Left colon (tissue), 2 donors: ENCODE results near the gene NDST1. TPM values are rescaled to one million over a fixed set of nuclear protein-coding genes. Genes with fewer than 3 reads are reported as not detected.

Experiments
- ATAC-seq: fragments of 200-7000 bp; cut with Tn5 transposase; one replicate; pipeline ENCODE4 v1.9.1; 2020; ENCODE audit warnings: mild to moderate bottlenecking, moderate library complexity
- DNase-seq, 2 donors: peaks; one replicate each; pipeline ENCODE4 v3.0.0-alpha.2; 2020
- intact Hi-C, 2 donors: fragments of 100-400 bp; cut with DNase I in 1 of 2; cut with micrococcal nuclease in 1 of 2; formaldehyde crosslinking; loops; one replicate each; pipeline versions ENCODE4 v1.11.2 to v1.14.0; 2022; cut with DNase I, micrococcal nuclease
- total RNA-seq, 2 donors: library from RNA; stranded (reverse); fragmentation: NEBNext Ultra II Directional; extraction: Animal tissue kit (Norgen Biotek cat#: 25700); gene quantifications; one replicate each; pipeline ENCODE4 v1.2.1, GENCODE V29; 2021
- donor health status: DM: no; HTN: no; CAD: no.
- donor health status: DM: yes; HTN: yes; CAD: no.

The NDST1 gene
- total RNA-seq, 2 donors from 2014 or later, result 63.5 to 73.9 TPM

- intact Hi-C loops, result no loop called here
- DNase-seq, result peak; percentile 52 to 68
- peak; percentile 61 for ATAC-seq
Observed at GRCh38 chr5:150588596-150588890, 80.6 kb downstream of the NDST1 start.

GRCh38 chr5:150589862-150590601, 82.1 kb downstream of the NDST1 start:
- ATAC-seq, result peak; percentile 20
- DNase-seq, result peak; percentile 59 to 67
- intact Hi-C loops, result no loop called here

- intact Hi-C loops, result no loop called here
- ATAC-seq (no peak), DNase-seq (peak in 1 of 2 donors; percentile 41)
Observed at GRCh38 chr5:150590979-150591695, 83.2 kb downstream of the NDST1 start.

- peak; percentile 17 for ATAC-seq
- intact Hi-C loops, result no loop called here
- peak; percentile 50 to 59 for DNase-seq
Observed at GRCh38 chr5:150593593-150593992, 85.7 kb downstream of the NDST1 start.

GRCh38 chr5:150593996-150594395, 86.1 kb downstream of the NDST1 start:
- DNase-seq, result peak in 1 of 2 donors; percentile 22
- ATAC-seq, result no peak
- intact Hi-C loops, result no loop called here

- ATAC-seq (no peak), DNase-seq (no peak)
Observed at GRCh38 chr5:150595466-150596031, 87.6 kb downstream of the NDST1 start.

GRCh38 chr5:150596313-150596712, 88.4 kb downstream of the NDST1 start:
- ATAC-seq, result no peak
- intact Hi-C loops, result no loop called here

More at GRCh38 chr5:150595466-150596031, 87.6 kb downstream of the NDST1 start:
- intact Hi-C loops, result no loop called here

GRCh38 chr5:150596826-150597225, 88.9 kb downstream of the NDST1 start:
- ATAC-seq (no peak), DNase-seq (no peak)
- intact Hi-C loops, result no loop called here

More at GRCh38 chr5:150596313-150596712, 88.4 kb downstream of the NDST1 start:
- no peak for DNase-seq

- ATAC-seq, result no peak
- intact Hi-C loops, result no loop called here
- DNase-seq, result no peak
Observed at GRCh38 chr5:150598006-150598405, 90.1 kb downstream of the NDST1 start.

- ATAC-seq (no peak), DNase-seq (no peak)
- intact Hi-C loops, result no loop called here
Observed at GRCh38 chr5:150598821-150599273, 90.9 kb downstream of the NDST1 start.

GRCh38 chr5:150599281-150599680, 91.3 kb downstream of the NDST1 start:
- DNase-seq (no peak), ATAC-seq (no peak)
- intact Hi-C loops, result no loop called here

- DNase-seq, result peak; percentile 76 to 78
- ATAC-seq, result peak; percentile 81
- intact Hi-C loops, result no loop called here
Observed at GRCh38 chr5:150599917-150600511, 92.1 kb downstream of the NDST1 start.

GRCh38 chr5:150600616-150601490, 92.9 kb downstream of the NDST1 start:
- ATAC-seq, result no peak
- no peak for DNase-seq

GRCh38 chr5:150601491-150602345, 93.8 kb downstream of the NDST1 start:
- DNase-seq (no peak), ATAC-seq (no peak)
- intact Hi-C loops, result no loop called here

More at GRCh38 chr5:150600616-150601490, 92.9 kb downstream of the NDST1 start:
- intact Hi-C loops, result no loop called here

- ATAC-seq, result no peak
- intact Hi-C loops, result no loop called here
- DNase-seq, result no peak
Observed at GRCh38 chr5:150603052-150603451, 95.1 kb downstream of the NDST1 start.

- no peak for DNase-seq
- intact Hi-C loops, result no loop called here
- ATAC-seq, result no peak
Observed at GRCh38 chr5:150603491-150603890, 95.6 kb downstream of the NDST1 start.

GRCh38 chr5:150604010-150604409, 96.1 kb downstream of the NDST1 start:
- DNase-seq, result no peak
- ATAC-seq, result no peak
- intact Hi-C loops, result no loop called here
